Activated T-cell treated with anti-CD3 and anti-CD28 coated beads for 1 hour (primary cell): Measurements from ENCODE around the gene CTTNBP2NL.
"Not testable (repeated sequence)": the region's sequence is repeated elsewhere in the genome, so short reads cannot be mapped to it uniquely, and the experiment has no call there.

Source experiments
- DNase-seq: peaks from one replicate; pipeline ENCODE4 v3.0.0-alpha.2; 2020; ENCODE audit warnings: low read depth

CTTNBP2NL gene

DNA sequence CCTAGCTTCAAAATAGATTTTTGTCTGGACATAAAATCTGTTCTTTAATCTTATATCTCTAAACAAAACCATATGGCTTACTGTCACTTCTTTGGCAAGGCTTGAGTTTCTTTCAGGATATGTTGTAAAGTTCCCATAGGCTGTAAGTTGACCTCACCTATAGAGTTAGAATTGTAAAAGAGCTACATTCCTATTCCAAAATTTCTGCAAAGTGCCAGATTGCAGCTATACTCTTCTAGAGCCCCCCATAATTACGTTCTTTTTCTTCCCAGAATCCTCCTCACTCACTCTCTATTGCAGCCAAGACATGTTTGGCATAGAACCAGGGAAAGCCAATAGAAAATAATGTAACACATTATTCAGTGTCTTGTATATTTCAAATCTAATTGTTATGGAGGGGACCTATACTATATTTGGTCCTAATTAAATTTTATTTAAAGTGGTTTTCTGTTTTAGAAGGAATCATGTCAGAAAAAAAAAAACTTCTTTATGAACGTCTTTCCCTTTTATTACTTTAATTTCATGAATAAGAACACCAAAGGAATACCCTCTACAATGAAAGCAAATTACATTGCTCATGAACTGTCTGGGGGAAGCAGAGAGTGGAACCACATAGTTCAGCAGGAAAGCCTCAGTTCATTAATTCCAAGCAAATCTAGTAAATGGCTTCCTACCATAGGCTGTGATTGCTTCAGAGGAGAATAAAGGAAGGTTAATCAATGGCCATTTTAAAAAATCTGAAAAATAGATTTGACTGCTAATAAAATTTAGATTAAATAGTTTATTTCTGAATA is 22.3 kb downstream of the CTTNBP2NL start:
- DNase-seq, result no peak

DNA sequence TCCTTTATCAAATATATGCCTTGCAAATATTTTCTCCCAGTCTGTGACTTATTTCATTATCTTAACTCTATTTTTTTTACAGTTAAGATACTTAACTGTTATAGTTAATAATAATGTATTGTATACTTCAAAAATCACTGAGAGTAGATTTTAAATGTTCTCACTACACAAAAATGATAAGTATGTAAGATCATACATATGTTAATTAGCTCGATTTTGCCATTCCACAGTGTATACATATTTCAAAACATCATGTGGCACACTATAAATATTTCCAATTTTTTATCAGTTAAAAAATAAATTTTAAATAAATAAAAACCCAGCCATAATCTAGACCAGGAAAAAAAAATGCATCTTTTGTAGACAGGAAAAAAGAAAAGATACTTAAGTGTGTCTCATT is 27.2 kb downstream of the CTTNBP2NL start:
- DNase-seq, result no peak

DNA sequence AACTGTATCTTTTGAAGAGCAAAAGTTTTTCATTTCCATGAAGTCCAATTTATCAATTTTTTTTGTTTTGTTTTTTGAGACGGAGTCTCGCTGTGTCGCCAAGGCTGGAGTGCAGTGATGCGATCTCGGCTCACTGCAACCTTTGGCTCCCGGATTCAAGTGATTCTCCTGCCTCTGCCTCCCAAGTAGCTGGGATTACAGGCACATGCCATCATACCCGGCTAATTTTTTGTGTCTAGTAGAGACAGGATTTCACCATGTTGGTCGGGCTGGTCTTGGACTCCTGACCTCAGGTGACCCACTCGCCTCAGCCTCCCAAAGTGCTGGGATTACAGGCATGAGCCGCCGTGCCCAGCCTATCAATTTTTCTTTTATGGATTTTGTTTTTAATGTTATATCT is 27.7 kb downstream of the CTTNBP2NL start:
- not testable (repeated sequence) for DNase-seq

DNA sequence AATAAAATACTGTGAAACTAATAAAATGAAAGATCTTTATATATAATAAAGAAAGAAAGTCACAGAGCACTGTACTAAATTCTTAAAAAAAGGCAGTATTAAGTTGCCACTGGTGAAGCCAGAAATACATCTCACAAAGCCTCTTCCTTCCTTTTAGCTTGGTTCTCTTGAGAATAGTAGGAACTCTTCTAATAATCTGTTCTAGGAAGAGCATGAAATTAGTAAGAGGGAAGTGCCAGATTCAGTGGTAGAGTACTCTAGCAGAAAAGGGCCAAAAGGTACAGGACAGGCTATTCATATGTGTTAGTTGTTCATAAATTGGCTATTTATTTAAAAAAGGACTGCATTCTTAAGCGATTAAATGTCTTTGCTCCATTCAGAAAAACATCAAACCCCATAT is 33.7 kb downstream of the CTTNBP2NL start:
- DNase-seq, result no peak

DNA sequence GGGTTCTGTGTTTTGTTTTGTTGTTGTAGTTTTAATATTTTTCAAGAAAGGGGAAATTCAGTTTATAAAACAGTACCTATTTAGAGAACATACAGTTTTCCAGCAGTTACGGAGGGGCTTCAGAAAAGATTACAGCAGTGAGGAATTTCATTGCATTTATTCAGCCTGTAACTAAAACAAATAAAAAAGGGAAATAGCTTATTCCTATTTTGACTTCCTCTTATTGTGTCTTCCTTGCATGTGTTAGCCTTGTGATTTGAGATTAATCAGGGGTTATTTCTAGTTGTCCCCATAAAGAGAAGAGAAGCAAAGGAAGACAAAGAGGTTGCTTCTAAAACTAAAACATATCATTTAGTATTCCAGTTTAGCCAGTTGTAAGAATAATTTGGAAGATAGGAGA is 35.0 kb downstream of the CTTNBP2NL start:
- no peak for DNase-seq

DNA sequence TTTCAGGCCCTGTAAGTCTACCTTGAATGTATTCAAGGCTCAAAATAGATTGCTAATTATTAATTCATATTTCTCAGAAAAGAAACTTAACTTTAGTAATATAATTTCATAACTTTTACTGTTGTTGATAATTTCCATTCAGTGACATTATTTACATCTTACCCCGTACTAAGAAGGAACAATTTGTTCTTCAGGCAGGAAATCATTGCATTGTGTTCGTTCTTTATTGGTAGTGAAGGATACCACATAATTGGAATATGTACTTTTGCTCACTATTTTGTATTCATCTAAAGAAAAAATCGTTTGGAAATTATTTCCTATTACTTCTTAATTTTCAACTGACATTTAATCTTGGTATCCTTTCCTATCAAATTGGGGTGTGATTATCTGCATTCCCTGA is 39.4 kb downstream of the CTTNBP2NL start:
- no peak for DNase-seq

DNA sequence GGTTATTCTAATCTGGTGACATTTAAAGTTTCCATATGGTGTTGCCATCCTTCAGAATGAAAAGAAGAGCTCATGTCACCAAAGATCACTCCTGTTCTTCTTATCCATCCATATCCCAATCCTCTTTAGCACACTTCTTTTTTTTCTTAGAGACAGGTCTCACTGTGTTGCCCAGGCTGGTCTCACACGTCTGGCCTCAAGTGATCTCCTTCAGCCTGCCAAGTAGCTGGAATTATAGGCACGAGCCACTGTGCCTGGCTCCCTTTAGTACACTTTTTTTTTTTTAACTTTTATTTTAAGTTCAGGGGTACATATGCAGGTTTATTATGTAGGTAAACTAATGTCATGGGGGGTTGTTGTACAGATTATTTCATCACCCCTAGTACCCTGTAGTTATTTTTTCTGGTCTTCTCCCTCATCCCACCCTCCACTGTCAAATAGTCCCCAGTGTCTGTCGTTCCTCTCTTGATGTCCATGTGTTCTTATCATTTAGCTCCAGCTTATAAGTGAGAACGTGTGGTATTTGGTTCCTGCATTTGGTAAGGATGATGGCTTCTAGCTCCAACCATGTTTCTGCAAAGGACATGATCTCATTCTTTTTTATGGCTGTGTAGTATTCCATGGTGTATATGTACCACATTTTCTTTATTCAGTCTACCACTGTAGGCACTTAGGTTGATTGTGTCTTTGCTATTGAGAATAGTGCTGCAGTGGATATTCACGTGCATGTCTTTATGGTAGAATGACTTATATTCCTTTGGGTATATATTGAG is 40.6 kb downstream of the CTTNBP2NL start:
- no peak for DNase-seq

DNA sequence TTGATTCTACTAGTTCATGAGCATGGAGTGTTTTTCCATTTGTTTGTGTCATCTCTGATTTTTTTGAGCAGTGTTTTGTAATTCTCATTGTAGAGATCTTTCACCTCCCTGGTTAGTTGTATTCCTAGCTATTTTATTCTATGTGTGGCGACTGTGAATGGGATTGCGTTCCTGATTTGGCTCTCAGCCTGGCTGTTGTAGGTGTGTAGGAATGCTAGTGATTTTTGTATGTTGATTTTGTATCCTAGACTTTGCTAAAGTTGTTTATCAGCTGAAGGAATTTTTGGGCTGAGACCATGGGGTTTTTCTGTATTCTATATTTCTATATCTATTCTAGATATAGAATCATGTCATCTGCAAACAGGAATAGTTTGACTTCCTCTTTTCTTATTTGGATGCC is 42.1 kb downstream of the CTTNBP2NL start:
- DNase-seq, result not testable (repeated sequence)

DNA sequence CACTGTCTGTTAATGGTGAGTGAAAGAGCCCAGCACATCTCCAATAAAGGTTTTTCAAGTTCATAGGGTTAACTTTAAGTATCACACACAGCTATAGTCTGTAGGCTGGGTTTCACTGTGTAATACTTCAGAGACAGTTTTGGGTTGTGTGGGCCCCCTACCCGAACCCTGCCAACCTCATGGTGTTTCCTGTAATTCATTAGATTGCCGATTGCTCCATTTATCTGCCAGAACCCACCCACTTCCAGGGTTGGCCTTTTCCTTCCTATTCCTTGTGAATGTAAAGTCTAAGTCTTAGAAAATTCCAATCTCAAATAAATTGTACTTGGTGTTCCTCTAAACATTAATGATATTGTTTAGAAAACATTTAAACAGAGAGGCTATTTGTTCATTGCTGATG is 43.6 kb downstream of the CTTNBP2NL start:
- no peak for DNase-seq

DNA sequence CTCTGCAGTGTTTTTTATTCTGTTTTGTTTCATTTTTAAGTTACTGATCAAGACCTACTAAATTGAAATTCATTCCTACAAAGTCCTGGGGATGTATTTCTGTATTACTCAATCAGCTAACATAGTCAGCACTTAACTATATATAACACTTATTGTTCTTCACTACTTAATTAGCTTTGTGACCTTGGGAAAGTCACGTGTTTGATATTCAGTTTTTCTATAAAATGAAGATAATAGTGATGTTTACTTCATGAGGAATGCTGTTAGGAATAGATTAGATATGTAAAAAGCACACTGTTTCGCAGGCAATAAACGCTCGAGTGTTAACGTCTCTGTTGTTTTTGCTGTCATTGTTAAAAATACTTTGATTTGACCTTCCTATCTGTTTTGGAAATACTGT is 44.6 kb downstream of the CTTNBP2NL start:
- no peak for DNase-seq

DNA sequence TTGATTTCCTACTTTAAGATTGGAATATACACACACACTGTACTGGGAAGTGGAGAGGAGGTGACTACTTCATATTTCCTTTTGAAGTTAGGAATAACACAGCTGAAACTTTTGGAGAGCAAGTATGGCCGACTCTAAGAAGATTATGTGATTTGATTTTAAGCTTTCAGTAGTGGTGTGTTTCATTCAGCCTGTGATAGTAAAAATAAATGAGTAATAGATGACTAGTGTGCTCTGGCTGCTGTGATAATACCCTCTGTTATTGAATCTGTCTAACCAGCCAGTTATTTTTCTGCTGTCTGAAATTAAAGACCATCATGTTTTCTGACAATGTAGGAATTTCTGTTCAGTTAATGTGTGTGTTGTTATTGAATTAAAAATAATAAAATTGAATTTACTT is 48.3 kb downstream of the CTTNBP2NL start:
- DNase-seq, result no peak

DNA sequence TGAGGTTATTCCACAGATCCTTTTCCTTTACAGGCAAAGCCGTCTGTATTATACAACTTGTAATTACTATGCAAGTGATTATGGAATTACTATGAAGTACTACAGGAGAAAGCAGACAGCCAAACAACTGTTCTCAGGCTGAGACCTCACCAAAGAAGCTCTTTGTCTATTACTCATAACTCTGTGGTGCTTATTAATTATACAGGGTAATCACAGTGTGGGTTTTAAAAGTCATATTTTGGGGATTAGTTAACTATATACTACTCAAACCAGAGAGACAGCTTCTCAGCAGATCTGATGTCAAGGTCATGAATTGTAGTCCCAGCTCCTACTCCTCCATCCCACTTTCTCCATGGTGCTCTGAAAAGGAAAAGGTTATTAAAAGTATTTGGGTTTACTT is 49.6 kb downstream of the CTTNBP2NL start:
- no peak for DNase-seq

DNA sequence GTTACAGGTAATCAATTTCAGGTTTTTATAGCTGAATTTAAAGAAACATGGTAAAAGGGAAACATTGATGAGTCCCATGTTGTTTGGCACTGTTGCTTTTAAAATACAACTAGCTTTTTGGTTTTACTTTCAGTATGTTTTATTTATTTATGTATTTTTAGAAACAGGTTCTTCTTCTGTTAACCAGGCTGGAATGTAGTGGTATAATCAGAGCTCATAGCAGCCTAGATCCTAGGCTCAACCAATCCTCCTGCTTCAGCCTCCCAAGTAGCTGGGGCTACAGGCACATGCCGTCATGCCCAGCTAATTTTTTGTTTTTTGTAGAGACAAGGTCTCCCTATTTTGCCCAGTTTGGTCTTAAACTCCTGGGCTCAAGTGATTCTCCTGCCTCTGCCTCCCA is 50.4 kb downstream of the CTTNBP2NL start:
- DNase-seq, result no peak

DNA sequence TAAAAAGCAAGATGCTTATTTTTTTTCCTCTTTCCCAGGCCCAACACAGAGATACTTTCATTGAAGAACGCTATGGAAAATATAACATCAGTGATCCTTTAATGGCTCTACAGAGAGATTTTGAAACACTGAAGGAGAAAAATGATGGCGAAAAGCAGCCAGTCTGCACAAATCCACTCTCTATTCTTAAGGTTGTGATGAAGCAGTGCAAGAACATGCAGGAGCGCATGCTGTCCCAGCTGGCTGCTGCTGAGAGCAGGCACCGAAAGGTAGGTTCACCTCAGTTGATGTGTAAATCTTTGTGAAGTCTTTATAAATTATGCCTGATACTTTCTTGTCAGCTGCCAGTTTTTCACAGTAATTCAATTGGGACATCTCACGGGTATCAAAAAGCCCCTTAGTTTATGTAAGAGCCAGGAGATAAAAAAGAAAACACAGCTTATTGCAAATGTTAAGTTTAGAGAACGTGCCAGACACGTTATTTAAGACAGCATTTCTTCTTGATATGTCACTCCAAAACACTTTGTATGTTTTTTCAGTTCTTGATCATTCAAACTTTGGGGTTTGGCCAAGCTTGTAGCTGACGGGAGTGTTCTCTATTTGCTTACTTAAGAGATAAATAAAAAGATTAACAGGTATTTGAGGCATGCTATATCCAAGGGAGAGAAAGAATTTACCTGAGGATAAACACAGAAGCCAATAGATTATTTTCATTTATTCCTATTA is 53.1 kb downstream of the CTTNBP2NL start:
- DNase-seq, result no peak

DNA sequence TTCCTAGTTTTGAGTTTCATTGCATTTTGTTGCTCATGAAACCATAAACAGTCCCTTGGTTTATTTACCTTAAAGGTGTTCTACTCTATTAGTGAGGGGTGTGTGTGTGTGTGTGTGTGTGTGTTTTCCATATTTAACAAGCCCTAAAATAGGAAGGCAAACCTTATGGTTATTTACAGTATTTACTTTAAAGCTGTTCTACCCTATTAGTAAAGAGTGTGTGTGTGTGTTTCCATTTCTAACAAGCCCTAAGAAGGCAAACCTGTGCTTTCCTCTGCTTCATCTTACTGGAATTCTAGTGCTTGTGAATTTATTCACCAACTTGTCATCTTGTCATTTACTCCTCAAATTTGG is 53.6 kb downstream of the CTTNBP2NL start:
- DNase-seq, result no peak

DNA sequence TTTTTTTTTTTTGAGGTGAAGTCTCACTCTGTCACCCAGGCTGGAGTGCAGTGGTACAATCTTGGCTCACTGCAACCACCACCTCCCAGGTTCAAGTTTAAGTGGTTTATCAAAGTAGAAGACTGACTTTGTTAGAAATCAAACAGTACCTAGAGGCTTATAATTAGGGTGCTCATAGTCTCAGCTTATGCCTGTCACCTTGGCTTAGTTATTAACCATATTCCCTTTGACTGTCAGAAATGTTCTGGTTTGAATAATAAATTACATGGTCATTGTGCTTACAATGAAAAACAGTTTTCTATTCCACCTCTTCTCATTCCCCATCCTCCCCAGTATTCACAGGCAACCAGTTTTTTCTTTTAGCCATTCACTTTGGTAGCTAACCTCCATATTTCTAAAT is 54.8 kb downstream of the CTTNBP2NL start:
- DNase-seq, result no peak

DNA sequence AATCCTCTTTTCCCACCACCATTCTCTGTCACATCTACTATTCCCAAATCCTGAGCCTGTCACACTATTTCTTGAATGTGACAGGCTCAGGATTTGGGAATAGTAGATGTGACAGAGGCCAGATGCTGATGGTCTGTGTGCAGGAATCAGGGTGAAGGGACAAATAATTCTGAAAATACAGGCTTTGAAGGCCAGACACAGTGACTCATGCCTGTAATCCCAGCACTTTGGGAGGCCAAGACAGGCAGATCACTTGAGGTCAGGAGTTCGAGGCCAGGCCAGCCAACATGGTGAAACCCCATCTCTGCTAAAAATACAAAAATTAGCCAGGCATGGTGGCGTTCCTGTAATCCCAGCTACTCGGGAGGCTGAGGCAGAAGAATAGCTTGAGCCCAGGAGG is 55.3 kb downstream of the CTTNBP2NL start:
- DNase-seq, result not testable (repeated sequence)

DNA sequence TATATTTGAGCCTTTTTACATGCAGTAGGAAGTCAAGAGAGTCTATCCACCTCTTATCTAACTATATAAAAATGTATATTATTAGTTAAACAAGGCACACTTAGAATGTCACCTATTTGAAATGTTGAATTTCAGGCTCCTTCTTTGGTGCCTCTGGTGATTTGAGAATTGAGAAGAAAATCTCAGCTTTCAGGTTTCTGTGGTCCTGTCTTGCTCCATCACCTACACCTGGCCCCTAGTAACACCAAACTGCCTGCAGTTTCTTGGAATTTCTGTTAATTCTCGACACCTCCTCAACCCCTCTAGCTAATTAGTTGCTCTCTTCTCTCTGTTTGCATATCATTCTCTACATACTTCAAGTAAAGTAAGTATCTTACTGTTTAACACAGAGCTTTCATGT is 57.9 kb downstream of the CTTNBP2NL start:
- no peak for DNase-seq

DNA sequence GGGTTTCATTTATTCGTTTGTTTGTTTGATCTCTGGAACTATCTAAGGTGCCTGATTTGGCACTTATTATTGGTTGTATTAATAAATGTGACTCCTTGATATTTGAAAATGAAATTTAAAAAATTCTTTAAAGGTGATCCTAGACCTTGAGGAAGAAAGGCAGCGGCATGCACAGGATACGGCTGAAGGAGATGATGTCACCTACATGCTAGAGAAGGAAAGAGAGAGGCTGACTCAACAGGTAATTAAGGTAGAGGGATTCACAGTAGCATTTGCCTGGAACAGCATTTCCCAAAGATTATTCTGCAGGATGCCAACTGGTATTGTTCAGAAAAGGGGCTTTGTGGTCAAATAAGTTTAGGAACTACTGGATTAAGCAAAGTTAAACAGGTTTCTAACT is 58.3 kb downstream of the CTTNBP2NL start:
- no peak for DNase-seq

DNA sequence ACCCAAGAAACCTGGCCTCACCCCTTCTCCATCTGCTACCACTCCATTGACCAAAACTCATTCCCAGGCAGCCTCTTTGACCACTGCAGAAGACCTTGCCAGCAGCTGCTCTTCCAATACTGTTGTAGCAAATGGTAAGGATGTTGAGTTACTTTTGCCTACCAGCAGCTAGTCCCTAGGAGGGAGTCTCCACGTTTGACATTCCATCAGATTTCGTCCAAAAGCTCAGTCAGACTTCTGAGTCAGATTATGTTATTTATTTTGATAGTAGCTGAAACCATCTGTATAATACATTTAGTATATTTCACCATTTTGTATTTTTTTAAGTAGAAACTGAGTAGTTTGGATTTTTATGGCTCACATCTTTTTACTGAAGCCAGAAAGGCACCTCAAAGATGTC is 61.2 kb downstream of the CTTNBP2NL start:
- no peak for DNase-seq

DNA sequence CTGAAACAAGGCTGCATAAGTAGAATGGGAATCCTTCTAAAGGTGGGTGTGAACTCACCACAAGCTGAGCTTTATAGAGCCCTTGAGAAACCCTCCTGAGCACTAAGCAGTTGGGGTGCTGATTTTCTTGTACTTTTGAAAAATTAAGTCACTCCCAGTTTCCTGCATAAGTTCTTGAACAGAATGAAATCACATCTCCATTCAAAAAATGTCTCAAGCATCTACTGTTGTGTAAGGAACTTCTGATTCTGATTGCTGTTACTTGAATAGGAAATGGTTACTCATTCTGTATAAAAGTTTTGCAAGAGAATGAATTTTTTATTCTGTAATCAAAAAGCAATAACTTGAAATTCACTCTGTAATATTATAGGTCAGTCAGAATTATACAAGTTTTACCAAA is 61.9 kb downstream of the CTTNBP2NL start:
- no peak for DNase-seq

DNA sequence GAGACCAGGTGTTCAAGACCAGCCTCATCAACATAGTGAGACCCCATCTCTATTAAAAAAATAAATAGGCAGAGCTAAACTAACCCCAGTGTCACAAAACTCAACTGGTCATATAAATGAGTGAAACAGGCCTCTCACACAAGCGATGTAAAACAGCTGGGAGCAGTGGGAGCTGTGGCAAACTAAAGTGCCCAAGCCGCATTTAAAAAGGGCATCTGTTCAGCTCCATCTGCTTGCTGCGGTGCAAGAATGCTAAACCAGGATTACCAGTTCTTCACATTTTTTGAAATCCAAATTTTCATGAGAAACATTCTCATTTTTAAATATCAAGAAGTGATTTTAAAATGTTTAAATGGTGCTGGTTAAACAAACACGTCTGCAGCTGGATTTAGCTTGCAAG is 62.7 kb downstream of the CTTNBP2NL start:
- DNase-seq, result no peak

DNA sequence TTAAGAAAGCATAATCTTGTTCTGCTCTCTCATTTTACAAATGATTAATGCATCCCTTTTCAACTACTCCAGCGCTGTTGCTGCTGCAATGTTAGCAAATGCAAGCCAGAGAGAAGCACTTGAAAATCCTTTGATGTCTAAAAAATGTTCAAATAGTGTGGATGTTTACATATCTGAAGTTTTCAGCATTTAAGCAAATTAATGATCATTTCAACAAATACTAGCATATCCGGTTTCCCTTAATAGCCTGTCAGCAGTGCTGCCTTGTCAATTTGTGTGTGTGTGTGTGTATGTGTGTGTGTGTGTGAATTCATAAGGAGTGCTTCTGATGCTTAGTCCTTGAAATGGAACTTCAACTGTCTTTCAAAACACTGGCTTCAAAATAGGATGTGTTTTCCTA is 64.6 kb downstream of the CTTNBP2NL start:
- no peak for DNase-seq
